ENCODE measurements around the gene NR6A1. TPM values are rescaled to one million over a fixed set of nuclear protein-coding genes. Genes with fewer than 3 reads are reported as not detected.

The NR6A1 gene
- total RNA-seq, 1 experiment from 2014 or later: 0.91 TPM

DNA sequence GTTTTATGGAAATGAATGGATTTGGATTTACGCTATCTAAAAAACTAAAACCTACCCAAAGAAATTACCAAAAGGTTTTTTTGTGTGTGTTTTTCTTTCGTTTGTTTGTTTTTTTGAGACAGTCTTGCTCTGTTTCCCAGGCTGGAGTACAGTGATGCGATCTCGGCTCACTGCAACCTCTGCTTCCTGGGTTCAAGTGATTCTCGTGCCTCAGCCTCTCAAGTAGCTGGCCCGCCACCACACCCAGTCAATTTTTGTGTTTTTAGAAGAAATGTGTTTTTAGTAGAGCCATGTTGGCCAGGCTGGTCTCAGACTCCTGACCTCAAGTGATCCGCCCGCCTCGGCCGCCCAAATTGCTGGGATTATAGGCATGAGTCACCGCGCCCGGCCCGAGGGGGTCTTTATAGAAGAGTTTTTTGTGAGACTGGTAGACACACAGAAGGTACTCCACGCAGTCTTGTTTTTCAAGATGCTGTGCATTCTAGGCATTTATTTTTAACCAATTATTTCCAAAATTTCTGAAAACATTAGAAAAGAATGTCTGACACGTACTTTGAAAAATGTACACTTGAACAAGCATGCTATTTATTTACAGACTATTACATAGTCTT is 75.7 kb downstream of the NR6A1 start:
- Mint-ChIP-seq H3K27me3 (ENCODE audit: insufficient read depth, unreplicated experiment) (no peaks in the 10 kb centered on the region), H3K9me3 (ENCODE audit: unreplicated experiment) (no peaks in the 10 kb centered on the region), H3K36me3 (ENCODE audit: insufficient read depth, unreplicated experiment) (no peaks in the 10 kb centered on the region), H3K4me1 (ENCODE audit: insufficient read depth, unreplicated experiment) (peaks cover 30% of the 10 kb centered on the region), H3K4me3 (ENCODE audit: unreplicated experiment) (no peak overlapping the region), H3K27ac (ENCODE audit: low read depth, unreplicated experiment) (no peak overlapping the region)
- POLR2A ChIA-PET: interaction anchor here (2.7 kb wide), 1 partner anchor 35 kb away, joined by 13 read pairs; no protein-coding TSS in a partner anchor
- no TSS peak for BruUV-seq (replicated peaks)
- no peak for DNase-seq (ENCODE audit: unreplicated experiment)
- TF ChIP-seq, protein P1, sequence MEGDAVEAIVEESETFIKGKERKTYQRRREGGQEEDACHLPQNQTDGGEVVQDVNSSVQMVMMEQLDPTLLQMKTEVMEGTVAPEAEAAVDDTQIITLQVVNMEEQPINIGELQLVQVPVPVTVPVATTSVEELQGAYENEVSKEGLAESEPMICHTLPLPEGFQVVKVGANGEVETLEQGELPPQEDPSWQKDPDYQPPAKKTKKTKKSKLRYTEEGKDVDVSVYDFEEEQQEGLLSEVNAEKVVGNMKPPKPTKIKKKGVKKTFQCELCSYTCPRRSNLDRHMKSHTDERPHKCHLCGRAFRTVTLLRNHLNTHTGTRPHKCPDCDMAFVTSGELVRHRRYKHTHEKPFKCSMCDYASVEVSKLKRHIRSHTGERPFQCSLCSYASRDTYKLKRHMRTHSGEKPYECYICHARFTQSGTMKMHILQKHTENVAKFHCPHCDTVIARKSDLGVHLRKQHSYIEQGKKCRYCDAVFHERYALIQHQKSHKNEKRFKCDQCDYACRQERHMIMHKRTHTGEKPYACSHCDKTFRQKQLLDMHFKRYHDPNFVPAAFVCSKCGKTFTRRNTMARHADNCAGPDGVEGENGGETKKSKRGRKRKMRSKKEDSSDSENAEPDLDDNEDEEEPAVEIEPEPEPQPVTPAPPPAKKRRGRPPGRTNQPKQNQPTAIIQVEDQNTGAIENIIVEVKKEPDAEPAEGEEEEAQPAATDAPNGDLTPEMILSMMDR (IDR thresholded peaks at IDR 0.05; ENCODE audit: unreplicated experiment): no peak
- intact Hi-C loops (cut with micrococcal nuclease): no loop called here
- CTCF ChIA-PET: interaction anchor here (0.7 kb wide), 1 partner anchor 11 kb away, joined by 3 read pairs; no protein-coding TSS in a partner anchor

DNA sequence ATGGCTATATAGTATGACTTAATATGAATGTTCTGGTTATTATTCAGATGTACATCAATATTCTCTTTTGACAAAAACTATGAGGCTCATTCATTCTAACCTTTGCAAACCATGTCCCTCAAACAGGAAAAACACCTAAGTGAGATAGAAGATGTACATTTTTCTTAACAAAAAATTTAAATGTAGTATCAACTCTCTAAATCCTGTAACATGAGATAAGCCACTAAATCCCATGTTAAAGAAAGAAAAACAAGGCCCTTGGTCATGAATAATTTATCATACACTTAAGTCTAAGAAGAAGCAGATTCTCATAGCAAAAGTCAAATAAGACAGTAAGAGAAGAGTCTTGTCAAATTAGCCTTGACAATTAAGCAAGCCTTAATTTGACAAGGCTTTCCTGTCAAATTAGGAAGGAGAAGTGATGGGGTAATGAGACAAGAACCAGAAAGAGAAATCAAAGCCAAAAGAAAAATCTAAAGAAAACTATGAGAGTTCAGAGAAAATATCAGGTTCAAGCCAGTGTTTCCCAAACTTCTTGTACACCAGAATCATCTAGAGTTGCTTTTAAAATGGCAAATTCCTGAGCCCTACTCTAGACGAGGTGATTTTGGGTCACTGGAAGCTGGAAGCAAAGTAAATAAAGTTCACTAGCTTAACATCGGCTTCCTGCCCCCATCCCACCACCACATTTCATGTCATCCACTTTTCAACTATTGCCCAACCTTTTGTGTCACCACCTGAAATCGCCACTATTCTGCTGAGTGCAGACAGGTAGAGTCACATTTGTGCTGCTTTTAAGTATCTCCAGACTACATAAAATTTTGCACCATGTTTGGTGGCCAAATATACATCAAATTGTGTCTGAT is 76.5 kb downstream of the NR6A1 start:
- no TSS peak for BruUV-seq (replicated peaks)

DNA sequence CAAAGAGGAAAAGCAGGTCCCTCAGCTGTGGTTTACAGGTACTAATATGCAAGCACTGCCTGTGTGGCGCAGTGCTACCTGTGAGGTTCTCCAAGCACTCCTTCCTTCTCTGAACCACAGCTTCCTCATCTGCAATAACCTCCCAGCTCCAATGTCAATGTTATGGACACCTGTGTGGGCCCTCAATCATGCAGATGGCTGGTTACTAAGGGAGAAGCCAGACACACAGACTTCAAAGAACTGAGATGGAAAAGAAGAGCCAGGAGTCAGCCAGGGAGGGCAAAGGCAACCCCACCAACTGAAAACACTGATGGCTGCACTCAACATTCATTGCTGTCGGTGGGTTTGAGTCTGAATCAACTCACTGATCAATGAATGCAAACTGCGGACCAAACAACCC is 77.7 kb downstream of the NR6A1 start:
- Mint-ChIP-seq H3K27me3 (ENCODE audit: insufficient read depth, unreplicated experiment) (no peaks in the 10 kb centered on the region), H3K36me3 (ENCODE audit: insufficient read depth, unreplicated experiment) (no peaks in the 10 kb centered on the region), H3K9me3 (ENCODE audit: unreplicated experiment) (no peaks in the 10 kb centered on the region), H3K4me3 (ENCODE audit: unreplicated experiment) (no peak overlapping the region), H3K4me1 (ENCODE audit: insufficient read depth, unreplicated experiment) (peaks cover 22% of the 10 kb centered on the region), H3K27ac (ENCODE audit: low read depth, unreplicated experiment) (no peak overlapping the region)
- TF ChIP-seq, protein P1 (IDR thresholded peaks at IDR 0.05; ENCODE audit: unreplicated experiment): no peak
- no peak for DNase-seq (ENCODE audit: unreplicated experiment)
- intact Hi-C loops (cut with micrococcal nuclease): no loop called here
- CTCF ChIA-PET: interaction anchor here (0.6 to 2.2 kb wide), 2 partner anchors 15 to 76 kb away, joined by 3 to 8 read pairs; no protein-coding TSS in a partner anchor
- POLR2A ChIA-PET: interaction anchor here (0.8 to 2.7 kb wide), 2 partner anchors 33 to 76 kb away, joined by 3 to 13 read pairs; no protein-coding TSS in a partner anchor
- BruUV-seq (replicated peaks): no TSS peak

More for the DNA sequence above, 76.5 kb downstream of the NR6A1 start:
- intact Hi-C loops (cut with micrococcal nuclease): no loop called here
- POLR2A ChIA-PET: interaction anchor here (2.7 kb wide), 1 partner anchor 35 kb away, joined by 13 read pairs; no protein-coding TSS in a partner anchor
- H3K4me3 Mint-ChIP-seq (ENCODE audit: unreplicated experiment): no peak overlapping the region
- H3K4me1 Mint-ChIP-seq (ENCODE audit: insufficient read depth, unreplicated experiment): peaks cover 30% of the 10 kb centered on the region
- H3K36me3 Mint-ChIP-seq (ENCODE audit: insufficient read depth, unreplicated experiment): no peaks in the 10 kb centered on the region
- TF ChIP-seq, protein P1 (IDR thresholded peaks at IDR 0.05; ENCODE audit: unreplicated experiment): no peak
- no peak overlapping the region for H3K27ac Mint-ChIP-seq (ENCODE audit: low read depth, unreplicated experiment)
- H3K27me3 Mint-ChIP-seq (ENCODE audit: insufficient read depth, unreplicated experiment): no peaks in the 10 kb centered on the region
- no peaks in the 10 kb centered on the region for H3K9me3 Mint-ChIP-seq (ENCODE audit: unreplicated experiment)
- CTCF ChIA-PET: interaction anchor here (0.7 to 2.2 kb wide), 2 partner anchors 10 to 78 kb away, joined by 3 to 8 read pairs; no protein-coding TSS in a partner anchor
- no peak for DNase-seq (ENCODE audit: unreplicated experiment)
